ENCODE results near the gene BMP7. TPM values are rescaled to one million over a fixed set of nuclear protein-coding genes. Genes with fewer than 3 reads are reported as not detected.

Gene BMP7
- total and polyA plus RNA-seq, 2 of the 8 experiments (the other 6 are each of a cell fraction or from before 2014, with no cell fraction given), result 9.2 to 14.7 TPM

GRCh38 chr20:57251949-57252348 is 14.5 kb downstream of the BMP7 start (continued):
- TF ChIP-seq CHD7 (IDR thresholded peaks at IDR 0.05; ENCODE audit: insufficient replicate concordance, low read length), result no peak
- no peak for TF ChIP-seq RAD21 (IDR thresholded peaks at IDR 0.05 in 1 of 2, conservative IDR thresholded peaks at IDR 0.05 in 1 of 2; ENCODE audit: low read depth in 2 of 2, low read length in 2 of 2)
- no peak for TF ChIP-seq PHF8 (conservative IDR thresholded peaks at IDR 0.05; ENCODE audit: low read depth, low read length)
- no peak for TF ChIP-seq KDM4A (IDR thresholded peaks at IDR 0.05; ENCODE audit: low read depth, low read length, severe bottlenecking)
- no peak for TF ChIP-seq SIRT6 (IDR thresholded peaks at IDR 0.05; ENCODE audit: low read length)
- TF ChIP-seq EGR1 (IDR thresholded peaks at IDR 0.05; ENCODE audit: borderline replicate concordance, low read depth, low read length), result no peak
- no peak for TF ChIP-seq RBBP5 (IDR thresholded peaks at IDR 0.05; ENCODE audit: borderline replicate concordance, low read depth, low read length)
- TF ChIP-seq HDAC6 (IDR thresholded peaks at IDR 0.05; ENCODE audit: low read depth, low read length), result no peak
- no peak for TF ChIP-seq ASH2L (IDR thresholded peaks at IDR 0.05; ENCODE audit: low read length)
- TF ChIP-seq SIN3A (conservative IDR thresholded peaks at IDR 0.05 in 1 of 2, IDR thresholded peaks at IDR 0.05 in 1 of 2; ENCODE audit: low read depth in 1 of 2, low read length in 2 of 2), result no peak
- no peak for TF ChIP-seq EP300 (IDR thresholded peaks at IDR 0.05; ENCODE audit: borderline replicate concordance in 1 of 2, low read depth in 2 of 2, low read length in 2 of 2)

All from H1 (cell line).